Measurements from ENCODE around the gene ZNF775. TPM values are rescaled to one million over a fixed set of nuclear protein-coding genes. Genes with fewer than 3 reads are reported as not detected.

ZNF775 gene
- total and polyA plus RNA-seq, 4 experiments from 2014 or later = 0.67 to 7.6 (median 4.9) TPM

DNA sequence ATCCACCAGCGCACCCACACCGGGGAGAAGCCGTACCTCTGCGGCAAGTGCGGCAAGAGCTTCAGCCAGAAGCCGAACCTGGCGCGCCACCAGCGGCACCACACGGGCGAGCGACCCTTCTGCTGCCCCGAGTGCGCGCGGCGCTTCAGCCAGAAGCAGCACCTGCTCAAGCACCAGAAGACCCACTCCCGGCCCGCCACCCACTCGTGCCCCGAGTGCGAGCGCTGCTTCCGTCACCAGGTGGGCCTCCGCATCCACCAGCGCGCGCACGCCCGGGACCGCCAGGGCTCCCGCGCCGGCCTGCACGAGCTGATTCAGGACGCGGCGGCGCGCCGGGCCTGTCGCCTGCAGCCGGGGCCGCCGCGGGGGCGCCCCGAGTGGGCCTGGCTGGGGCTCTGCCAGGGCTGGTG, 17.7 kb downstream of the ZNF775 start:
- H3K36me3 ChIP-seq (ENCODE audit: insufficient read depth, low read length) = no peaks in the 10 kb centered on the region
- POLR2A ChIA-PET (ENCODE audit: partially characterized antibody) = no interaction called here

DNA sequence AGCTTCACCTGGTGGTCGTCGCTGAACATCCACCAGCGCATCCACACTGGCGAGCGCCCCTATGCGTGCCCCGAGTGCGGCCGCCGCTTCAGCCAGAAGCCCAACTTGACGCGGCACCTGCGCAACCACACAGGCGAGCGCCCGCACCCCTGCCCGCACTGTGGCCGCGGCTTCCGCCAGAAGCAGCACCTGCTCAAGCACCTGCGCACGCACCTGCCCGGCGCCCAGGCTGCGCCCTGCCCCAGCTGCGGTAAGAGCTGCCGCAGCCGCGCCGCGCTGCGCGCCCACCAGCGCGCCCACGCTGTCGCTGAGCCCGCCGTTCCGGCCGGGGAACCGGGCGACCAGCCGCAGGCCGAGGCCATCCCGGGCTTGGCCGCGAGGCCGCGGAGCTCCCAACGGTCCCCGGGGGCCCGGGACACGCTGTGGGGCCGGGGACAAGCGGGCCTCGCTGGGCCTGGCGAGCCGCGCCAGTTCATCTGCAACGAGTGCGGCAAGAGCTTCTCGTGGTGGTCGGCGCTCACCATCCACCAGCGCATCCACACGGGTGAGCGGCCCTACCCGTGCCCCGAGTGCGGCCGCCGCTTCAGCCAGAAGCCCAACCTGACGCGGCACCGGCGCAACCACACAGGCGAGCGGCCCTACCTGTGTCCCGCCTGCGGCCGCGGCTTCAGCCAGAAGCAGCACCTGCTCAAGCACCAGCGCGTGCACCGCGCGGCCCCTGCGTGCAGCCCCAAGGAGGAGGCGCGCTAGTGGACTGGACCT, 18.4 kb downstream of the ZNF775 start:
- ChIA-PET POLR2A (ENCODE audit: partially characterized antibody) (no interaction called here), CTCF (ENCODE audit: partially characterized antibody) (no interaction called here)
- no peak overlapping the region for H3K27ac ChIP-seq (ENCODE audit: low read depth, low read length)
- H3K4me3 ChIP-seq (ENCODE audit: low read length in 2 of 2) = no peak overlapping the region
- no peaks in the 10 kb centered on the region for H3K36me3 ChIP-seq (ENCODE audit: insufficient read depth, low read length)
- no peak overlapping the region for H3K4me3 Mint-ChIP-seq
- peaks cover 3% of the 10 kb centered on the region for H3K4me1 ChIP-seq (ENCODE audit: insufficient read depth, low read length)
- intact Hi-C loops (cut with micrococcal nuclease) = no loop called here
- H3K36me3 Mint-ChIP-seq = peaks cover 3 to 7% of the 10 kb centered on the region in 2 donors
- no peaks in the 10 kb centered on the region for H3K27me3 Mint-ChIP-seq
- no peaks in the 10 kb centered on the region for H3K27me3 ChIP-seq (ENCODE audit: insufficient read depth, low read length)
- H3K27ac Mint-ChIP-seq = no peak overlapping the region
- H3K9me3 ChIP-seq (ENCODE audit: control insufficient read depth in 1 of 2, low read length in 2 of 2) = no peaks in the 10 kb centered on the region
- H3K4me1 Mint-ChIP-seq = peaks cover 13 to 31% (median 20%) of the 10 kb centered on the region in 4 donors
- H3K9me3 Mint-ChIP-seq = no peaks in the 10 kb centered on the region
- no peak for DNase-seq

More for the DNA sequence above, 17.7 kb downstream of the ZNF775 start:
- no peaks in the 10 kb centered on the region for H3K9me3 Mint-ChIP-seq
- DNase-seq = no peak
- H3K27ac Mint-ChIP-seq = no peak overlapping the region
- Histone ChIP-seq H3K27ac (ENCODE audit: low read depth, low read length) (no peak overlapping the region), H3K4me3 (ENCODE audit: low read length in 2 of 2) (no peak overlapping the region), H3K9me3 (ENCODE audit: control insufficient read depth in 1 of 2, low read length in 2 of 2) (no peaks in the 10 kb centered on the region), H3K27me3 (ENCODE audit: insufficient read depth, low read length) (no peaks in the 10 kb centered on the region), H3K4me1 (ENCODE audit: insufficient read depth, low read length) (peaks cover 3% of the 10 kb centered on the region)
- no peaks in the 10 kb centered on the region for H3K27me3 Mint-ChIP-seq
- intact Hi-C loops (cut with micrococcal nuclease) = no loop called here
- H3K4me3 Mint-ChIP-seq = no peak overlapping the region
- CTCF ChIA-PET (ENCODE audit: partially characterized antibody) = no interaction called here
- peaks cover 3 to 7% of the 10 kb centered on the region in 2 donors for H3K36me3 Mint-ChIP-seq
- peaks cover 13 to 27% (median 18%) of the 10 kb centered on the region in 4 donors for H3K4me1 Mint-ChIP-seq

DNA sequence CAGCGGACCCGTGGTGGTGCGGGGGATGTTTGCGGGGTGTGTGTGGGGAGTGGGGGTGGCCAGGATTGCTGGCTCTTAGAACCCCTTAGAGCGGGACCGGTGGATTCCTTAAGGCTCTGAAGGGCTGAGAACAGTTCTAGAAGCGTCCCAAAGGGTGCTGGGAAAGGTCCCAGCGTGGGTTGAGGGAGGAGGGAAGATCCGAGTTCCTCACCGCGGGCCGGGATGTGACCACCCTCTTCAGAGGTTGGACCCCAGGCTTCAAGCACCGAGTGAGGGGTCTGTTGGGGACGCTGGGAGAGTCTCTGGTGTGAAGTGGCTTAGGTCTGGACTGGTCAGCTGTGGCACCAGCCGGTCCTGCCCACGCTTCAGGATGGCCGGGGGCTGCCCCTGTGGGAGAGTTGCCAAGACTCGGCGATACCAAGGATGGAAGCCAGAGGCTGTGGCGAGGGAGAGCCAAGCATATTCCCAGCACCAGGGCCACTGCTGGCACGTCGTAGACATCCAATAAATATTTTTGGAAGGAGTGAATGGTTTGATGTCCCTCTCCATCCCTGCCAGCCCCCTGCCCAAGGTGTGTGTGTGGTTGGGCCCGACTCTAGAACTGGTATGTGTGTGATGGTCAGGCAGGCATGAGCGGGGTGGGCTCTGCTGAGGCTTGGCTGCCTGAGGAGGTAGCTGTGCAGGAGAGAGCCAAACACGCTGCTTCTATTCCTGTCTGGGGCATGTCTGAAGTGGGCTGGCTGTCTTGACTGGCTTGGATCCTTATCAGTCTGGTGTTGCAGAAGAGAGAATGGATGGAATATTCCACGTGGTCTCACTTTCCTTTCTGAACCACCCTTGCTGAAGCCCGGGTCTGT, 19.2 kb downstream of the ZNF775 start:
- Mint-ChIP-seq H3K4me1 (peaks cover 11 to 34% (median 24%) of the 10 kb centered on the region in 4 donors), H3K36me3 (peaks cover 3 to 7% of the 10 kb centered on the region in 2 donors), H3K27ac (no peak overlapping the region), H3K27me3 (no peaks in the 10 kb centered on the region), H3K9me3 (no peaks in the 10 kb centered on the region), H3K4me3 (no peak overlapping the region)
- DNase-seq = no peak
- Histone ChIP-seq H3K9me3 (ENCODE audit: control insufficient read depth in 1 of 2, low read length in 2 of 2) (no peaks in the 10 kb centered on the region), H3K4me3 (ENCODE audit: low read length in 2 of 2) (no peak overlapping the region), H3K36me3 (ENCODE audit: insufficient read depth, low read length) (no peaks in the 10 kb centered on the region), H3K4me1 (ENCODE audit: insufficient read depth, low read length) (peaks cover 4% of the 10 kb centered on the region), H3K27me3 (ENCODE audit: insufficient read depth, low read length) (no peaks in the 10 kb centered on the region), H3K27ac (ENCODE audit: low read depth, low read length) (no peak overlapping the region)
- CTCF ChIA-PET (ENCODE audit: partially characterized antibody) = no interaction called here
- POLR2A ChIA-PET (ENCODE audit: partially characterized antibody) = interaction anchor here (1.0 kb wide), 1 partner anchor 30 kb away, joined by 3 read pairs; no protein-coding TSS in a partner anchor
- intact Hi-C loops (cut with micrococcal nuclease) = no loop called here

DNA sequence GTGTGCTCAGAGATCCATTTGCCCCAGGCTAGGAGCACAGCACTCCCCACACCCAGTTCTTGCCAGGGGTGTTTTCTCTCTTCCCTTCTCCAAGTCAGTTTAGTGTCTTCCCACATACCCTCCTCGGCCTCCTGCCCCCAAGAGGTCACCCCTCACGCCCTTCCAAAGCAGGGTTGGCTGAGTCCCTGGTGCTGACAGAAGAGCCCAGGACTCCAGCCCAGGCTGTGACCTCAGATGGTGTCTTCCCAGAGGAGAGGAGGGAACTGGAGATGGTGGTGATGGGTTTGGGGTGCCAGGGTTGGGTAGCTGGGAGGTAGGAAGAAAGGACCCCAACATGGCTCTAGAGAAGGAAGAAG, 19.8 kb downstream of the ZNF775 start:
- Histone ChIP-seq H3K4me3 (ENCODE audit: low read length in 2 of 2) (no peak overlapping the region), H3K27me3 (ENCODE audit: insufficient read depth, low read length) (no peaks in the 10 kb centered on the region), H3K9me3 (ENCODE audit: control insufficient read depth in 1 of 2, low read length in 2 of 2) (no peaks in the 10 kb centered on the region), H3K36me3 (ENCODE audit: insufficient read depth, low read length) (no peaks in the 10 kb centered on the region), H3K4me1 (ENCODE audit: insufficient read depth, low read length) (peaks cover 10% of the 10 kb centered on the region), H3K27ac (ENCODE audit: low read depth, low read length) (no peak overlapping the region)
- H3K36me3 Mint-ChIP-seq = peaks cover 3 to 7% of the 10 kb centered on the region in 2 donors
- H3K27ac Mint-ChIP-seq = peak overlapping the region in 2 of 7 donors; percentile 59 to 60
- peaks cover 14 to 40% (median 24%) of the 10 kb centered on the region in 4 donors for H3K4me1 Mint-ChIP-seq
- no peaks in the 10 kb centered on the region for H3K27me3 Mint-ChIP-seq
- no peak overlapping the region for H3K4me3 Mint-ChIP-seq
- no peak for DNase-seq
- ChIA-PET POLR2A (ENCODE audit: partially characterized antibody) (interaction anchor here (1.0 kb wide), 1 partner anchor 31 kb away, joined by 3 read pairs; no protein-coding TSS in a partner anchor), CTCF (ENCODE audit: partially characterized antibody) (no interaction called here)
- H3K9me3 Mint-ChIP-seq = no peaks in the 10 kb centered on the region
- intact Hi-C loops (cut with micrococcal nuclease) = no loop called here

DNA sequence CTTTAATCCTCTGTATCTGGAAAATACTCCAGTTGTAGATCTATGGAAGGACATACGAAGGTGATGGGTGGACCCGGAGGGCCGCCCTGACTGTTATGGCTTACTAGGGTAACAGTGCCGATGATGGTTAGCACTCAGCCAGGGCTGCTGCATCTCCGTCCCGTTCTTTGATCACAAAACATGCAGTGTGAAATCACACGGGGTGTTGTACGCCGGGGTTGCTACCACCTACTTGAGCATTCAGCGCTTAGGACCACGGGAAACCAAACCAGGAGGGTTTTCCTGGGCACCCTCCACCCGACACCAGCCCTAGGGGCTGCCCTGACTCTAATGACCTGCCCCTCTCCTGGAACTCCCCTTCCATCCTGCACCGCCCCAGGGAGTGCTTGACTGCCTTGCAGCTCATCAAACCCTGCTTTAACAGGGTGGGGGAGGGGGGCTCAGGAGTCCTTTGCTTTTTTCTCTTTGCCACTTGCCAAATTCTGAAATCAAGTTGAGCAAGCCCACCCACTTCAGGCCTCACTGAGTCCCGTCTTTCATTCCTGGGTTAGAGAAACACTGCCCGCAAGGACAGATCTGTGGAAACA, 20.4 kb downstream of the ZNF775 start:
- no peaks in the 10 kb centered on the region for H3K9me3 Mint-ChIP-seq
- H3K4me3 Mint-ChIP-seq = no peak overlapping the region
- ChIA-PET POLR2A (ENCODE audit: partially characterized antibody) (interaction anchor here (1.0 kb wide), 1 partner anchor 31 kb away, joined by 3 read pairs; no protein-coding TSS in a partner anchor), CTCF (ENCODE audit: partially characterized antibody) (no interaction called here)
- no peak overlapping the region for H3K27ac Mint-ChIP-seq
- H3K9me3 ChIP-seq (ENCODE audit: control insufficient read depth in 1 of 2, low read length in 2 of 2) = no peaks in the 10 kb centered on the region
- peaks cover 17 to 41% (median 26%) of the 10 kb centered on the region in 4 donors for H3K4me1 Mint-ChIP-seq
- H3K36me3 Mint-ChIP-seq = peaks cover 3 to 7% of the 10 kb centered on the region in 2 donors
- no peak overlapping the region for H3K27ac ChIP-seq (ENCODE audit: low read depth, low read length)
- H3K36me3 ChIP-seq (ENCODE audit: insufficient read depth, low read length) = no peaks in the 10 kb centered on the region
- H3K27me3 ChIP-seq (ENCODE audit: insufficient read depth, low read length) = no peaks in the 10 kb centered on the region
- no peaks in the 10 kb centered on the region for H3K27me3 Mint-ChIP-seq
- intact Hi-C loops (cut with micrococcal nuclease) = no loop called here
- H3K4me3 ChIP-seq (ENCODE audit: low read length in 2 of 2) = no peak overlapping the region
- no peak for DNase-seq
- peaks cover 15% of the 10 kb centered on the region for H3K4me1 ChIP-seq (ENCODE audit: insufficient read depth, low read length)

DNA sequence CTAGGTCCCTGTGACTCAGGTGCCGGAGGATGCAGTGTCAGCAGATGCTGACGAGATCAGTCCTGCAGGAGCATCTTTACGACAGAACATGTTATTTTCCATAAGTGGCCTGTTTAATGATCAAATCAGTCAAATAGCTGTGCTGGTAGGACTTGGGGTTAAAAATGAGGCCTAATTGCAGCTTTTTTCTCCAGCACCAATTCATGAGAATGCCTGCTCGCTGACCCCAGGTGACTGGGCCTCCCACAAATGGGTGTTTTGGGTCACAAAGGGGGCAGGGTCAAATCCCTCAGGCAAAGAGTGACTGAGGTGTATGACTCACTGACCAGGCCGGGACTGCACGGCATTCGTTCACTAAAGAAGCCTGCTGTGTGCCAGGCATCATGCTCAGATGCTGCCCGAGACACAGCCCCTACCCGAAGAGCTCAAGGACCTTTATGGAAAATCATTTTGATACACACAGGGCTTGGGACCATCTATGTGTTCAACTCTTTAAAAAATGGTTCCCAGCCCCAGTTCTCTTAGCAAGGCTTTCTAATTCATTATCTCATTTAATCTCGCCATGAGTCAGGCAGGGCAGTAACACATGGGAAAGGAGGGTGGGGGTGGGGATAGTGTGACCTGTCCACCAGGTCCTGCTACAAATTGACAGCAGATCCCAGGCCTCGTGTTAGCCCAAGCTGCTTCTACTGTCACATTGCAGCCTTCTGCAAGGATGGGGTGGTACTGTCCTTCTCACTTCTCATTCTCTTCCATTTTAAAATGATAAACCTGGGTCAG, 21.1 kb downstream of the ZNF775 start:
- peak overlapping the region in 1 of 7 donors; percentile 42 for H3K27ac Mint-ChIP-seq

More for the DNA sequence above, 21.1 kb downstream of the ZNF775 start:
- H3K27me3 ChIP-seq (ENCODE audit: insufficient read depth, low read length) = no peaks in the 10 kb centered on the region
- ChIA-PET CTCF (ENCODE audit: partially characterized antibody) (no interaction called here), POLR2A (ENCODE audit: partially characterized antibody) (interaction anchor here (0.8 kb wide), 1 partner anchor 42 kb away, joined by 3 read pairs; no protein-coding TSS in a partner anchor)
- no peaks in the 10 kb centered on the region for H3K36me3 ChIP-seq (ENCODE audit: insufficient read depth, low read length)
- no peak for DNase-seq
- intact Hi-C loops (cut with micrococcal nuclease) = no loop called here
- Mint-ChIP-seq H3K36me3 (peaks cover 1 to 7% of the 10 kb centered on the region in 2 donors), H3K4me1 (peaks cover 13 to 38% (median 23%) of the 10 kb centered on the region in 4 donors), H3K4me3 (no peak overlapping the region), H3K27me3 (no peaks in the 10 kb centered on the region), H3K9me3 (no peaks in the 10 kb centered on the region)
- no peak overlapping the region for H3K27ac ChIP-seq (ENCODE audit: low read depth, low read length)
- H3K4me3 ChIP-seq (ENCODE audit: low read length in 2 of 2) = no peak overlapping the region
- no peaks in the 10 kb centered on the region for H3K9me3 ChIP-seq (ENCODE audit: control insufficient read depth in 1 of 2, low read length in 2 of 2)
- peaks cover 14% of the 10 kb centered on the region for H3K4me1 ChIP-seq (ENCODE audit: insufficient read depth, low read length)

Measured in CD4-positive, alpha-beta memory T cell (primary cell).